Stimulated activated naive CD4-positive, alpha-beta T cell treated with Interleukin-2 at 50 U/mL for 16 hours (primary cell): Measurements from ENCODE around the gene SMC4.
"Not testable (repeated sequence)": the region's sequence is repeated elsewhere in the genome, so short reads cannot be mapped to it uniquely, and the experiment has no call there.

Source experiments
- DNase-seq: peaks from one replicate; lab custom pipeline; 2025; lab: John Stamatoyannopoulos, UW

SMC4 gene

GRCh38 chr3:160399125-160400029, at the start of gene SMC4, which contains the start of gene IFT80:
Gene SMC4 (plus strand): TSS chr3:160399650. CDS start chr3:160400827, 1,177 bp downstream.
Gene IFT80 (minus strand): TSS chr3:160399225. CDS start chr3:160384600, 14,625 bp downstream.
- peak; percentile 91 for DNase-seq

- DNase-seq = no peak
These were observed 43.6 kb upstream of the SMC4 start for GRCh38 chr3:160355826-160356225.

GRCh38 chr3:160362896-160363295, 36.6 kb upstream of the SMC4 start:
- DNase-seq = not testable (repeated sequence)

GRCh38 chr3:160365869-160366522, 33.5 kb upstream of the SMC4 start:
- no peak for DNase-seq

- DNase-seq = no peak
These were observed 30.6 kb upstream of the SMC4 start for GRCh38 chr3:160368804-160369203.

GRCh38 chr3:160369784-160370183, 29.7 kb upstream of the SMC4 start:
- DNase-seq = no peak

- DNase-seq = no peak
These were observed 28.2 kb upstream of the SMC4 start for GRCh38 chr3:160370987-160371857.

GRCh38 chr3:160372780-160373179, 26.7 kb upstream of the SMC4 start:
- DNase-seq = no peak

- no peak for DNase-seq
These were observed 25.8 kb upstream of the SMC4 start for GRCh38 chr3:160373655-160374054.

- DNase-seq = no peak
These were observed 25.0 kb upstream of the SMC4 start for GRCh38 chr3:160374472-160374871.

- DNase-seq = no peak
These were observed 24.5 kb upstream of the SMC4 start for GRCh38 chr3:160374925-160375324.

- no peak for DNase-seq
These were observed 22.8 kb upstream of the SMC4 start for GRCh38 chr3:160376681-160377080.

GRCh38 chr3:160378331-160379109, 20.9 kb upstream of the SMC4 start:
- DNase-seq = no peak

- no peak for DNase-seq
These were observed 19.7 kb upstream of the SMC4 start for GRCh38 chr3:160379628-160380214.

GRCh38 chr3:160381470-160381869, 18.0 kb upstream of the SMC4 start:
- no peak for DNase-seq

GRCh38 chr3:160384639-160385318, 14.7 kb upstream of the SMC4 start:
- DNase-seq = no peak

- no peak for DNase-seq
These were observed 8.8 kb upstream of the SMC4 start for GRCh38 chr3:160390565-160391138.

GRCh38 chr3:160392798-160393197, 6.7 kb upstream of the SMC4 start:
- no peak for DNase-seq

GRCh38 chr3:160393346-160394008, 6.0 kb upstream of the SMC4 start:
- DNase-seq = no peak

- DNase-seq = no peak
These were observed 5.4 kb upstream of the SMC4 start for GRCh38 chr3:160394009-160394392.
